GM12864 (cell line): ENCODE measurements around the gene CDKAL1.
"Not testable (repeated sequence)": the region's sequence is repeated elsewhere in the genome, so short reads cannot be mapped to it uniquely, and the experiment has no call there.

Experiments used
- DNase-seq: peaks from one replicate; pipeline ENCODE4 v3.0.0-alpha.2; 2011; ENCODE audit warnings: low read depth
- H3K4me3 ChIP-seq: 2 replicates; pipeline ENCODE4 v1.5.1; 2011; ENCODE audit warnings: mild to moderate bottlenecking, low read depth, low read length, control low read depth
- CTCF ChIP-seq: IDR thresholded peaks from 2 replicates; pipeline ENCODE4 v1.5.1; 2011; ENCODE audit warnings: low read depth, mild to moderate bottlenecking, moderate library complexity, low read length, control low read depth, inconsistent platforms; ENCODE audit errors: missing control alignments

The CDKAL1 gene

GRCh38 chr6:20606831-20607230 is 72.6 kb downstream of the CDKAL1 start:
- no peak for DNase-seq
- no peak for TF ChIP-seq CTCF

GRCh38 chr6:20608356-20608755 is 74.1 kb downstream of the CDKAL1 start:
- H3K4me3 ChIP-seq, result no peak overlapping the region

More at GRCh38 chr6:20606831-20607230, 72.6 kb downstream of the CDKAL1 start:
- H3K4me3 ChIP-seq, result no peak overlapping the region

GRCh38 chr6:20608905-20609304 is 74.6 kb downstream of the CDKAL1 start:
- no peak for DNase-seq
- TF ChIP-seq CTCF, result no peak
- H3K4me3 ChIP-seq, result no peak overlapping the region

More at GRCh38 chr6:20608356-20608755, 74.1 kb downstream of the CDKAL1 start:
- TF ChIP-seq CTCF, result no peak
- DNase-seq, result no peak

GRCh38 chr6:20609924-20610323 is 75.7 kb downstream of the CDKAL1 start:
- not testable (repeated sequence) for DNase-seq, H3K4me3 ChIP-seq

GRCh38 chr6:20610636-20611370 is 76.5 kb downstream of the CDKAL1 start:
- DNase-seq, result no peak
- no peak overlapping the region for H3K4me3 ChIP-seq
- TF ChIP-seq CTCF, result no peak

- DNase-seq, H3K4me3 ChIP-seq: not testable (repeated sequence)
Measured at GRCh38 chr6:20617537-20617936, 83.3 kb downstream of the CDKAL1 start.

GRCh38 chr6:20620043-20620442 is 85.8 kb downstream of the CDKAL1 start:
- no peak for TF ChIP-seq CTCF
- DNase-seq, result no peak
- no peak overlapping the region for H3K4me3 ChIP-seq

- H3K4me3 ChIP-seq, result no peak overlapping the region
- no peak for DNase-seq
- TF ChIP-seq CTCF, result no peak
Measured at GRCh38 chr6:20623761-20624160, 89.5 kb downstream of the CDKAL1 start.
